Nephron progenitor cell (in vitro differentiated cells): ENCODE data around the gene ANXA2.
"Not testable (repeated sequence)": the region's sequence is repeated elsewhere in the genome, so short reads cannot be mapped to it uniquely, and the experiment has no call there.

Source experiments
- DNase-seq: peaks from one replicate; pipeline ENCODE4 v3.0.0; 2021
- H3K27ac Mint-ChIP-seq: 2 replicates; pipeline ENCODE4 v1.8.0; 2021; ENCODE audit warnings: mild to moderate bottlenecking, moderate library complexity, mixed read lengths
- H3K27me3 Mint-ChIP-seq: 2 replicates; pipeline ENCODE4 v1.8.0; 2021; ENCODE audit warnings: mild to moderate bottlenecking, low read depth, mixed read lengths; ENCODE audit not compliant: poor library complexity
- H3K36me3 Mint-ChIP-seq: 2 replicates; pipeline ENCODE4 v1.8.0; 2021; ENCODE audit warnings: low read depth, mixed read lengths
- H3K4me1 Mint-ChIP-seq: 2 replicates; pipeline ENCODE4 v1.8.0; 2021; ENCODE audit warnings: mixed read lengths
- H3K4me3 Mint-ChIP-seq: 2 replicates; pipeline ENCODE4 v1.8.0; 2021; ENCODE audit warnings: mild to moderate bottlenecking, moderate library complexity, mixed read lengths
- H3K9me3 Mint-ChIP-seq: 2 replicates; pipeline ENCODE4 v1.8.0; 2021; ENCODE audit warnings: mild to moderate bottlenecking, moderate library complexity, mixed read lengths
- TF ChIP-seq, protein P1 (sequence below): fragments of 200-600 bp; sonication (generic); IDR thresholded peaks from 2 replicates; pipeline ENCODE4 v1.5.0; 2021; ENCODE audit warnings: antibody characterized with exemption

ANXA2 gene

DNA sequence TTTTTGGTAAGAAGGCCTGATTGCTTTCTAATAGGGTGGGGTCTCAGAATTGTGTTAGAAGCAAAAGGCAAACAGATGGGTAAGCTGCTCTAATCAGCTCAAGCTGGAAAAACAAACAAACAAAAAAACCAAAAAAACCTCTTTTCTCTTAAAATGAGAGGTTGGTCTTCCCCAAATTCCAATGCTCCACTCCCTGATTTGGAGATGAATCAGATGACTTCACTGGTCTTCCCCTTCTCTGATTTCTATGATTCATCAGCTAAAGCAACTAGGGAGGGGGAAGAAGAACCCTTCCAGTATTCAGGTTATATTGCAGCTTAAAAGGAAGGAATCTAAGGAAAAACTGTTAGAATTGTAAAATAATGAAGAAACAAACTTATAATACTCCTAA is 9.6 kb upstream of the ANXA2 start:
- TF ChIP-seq, protein P1, sequence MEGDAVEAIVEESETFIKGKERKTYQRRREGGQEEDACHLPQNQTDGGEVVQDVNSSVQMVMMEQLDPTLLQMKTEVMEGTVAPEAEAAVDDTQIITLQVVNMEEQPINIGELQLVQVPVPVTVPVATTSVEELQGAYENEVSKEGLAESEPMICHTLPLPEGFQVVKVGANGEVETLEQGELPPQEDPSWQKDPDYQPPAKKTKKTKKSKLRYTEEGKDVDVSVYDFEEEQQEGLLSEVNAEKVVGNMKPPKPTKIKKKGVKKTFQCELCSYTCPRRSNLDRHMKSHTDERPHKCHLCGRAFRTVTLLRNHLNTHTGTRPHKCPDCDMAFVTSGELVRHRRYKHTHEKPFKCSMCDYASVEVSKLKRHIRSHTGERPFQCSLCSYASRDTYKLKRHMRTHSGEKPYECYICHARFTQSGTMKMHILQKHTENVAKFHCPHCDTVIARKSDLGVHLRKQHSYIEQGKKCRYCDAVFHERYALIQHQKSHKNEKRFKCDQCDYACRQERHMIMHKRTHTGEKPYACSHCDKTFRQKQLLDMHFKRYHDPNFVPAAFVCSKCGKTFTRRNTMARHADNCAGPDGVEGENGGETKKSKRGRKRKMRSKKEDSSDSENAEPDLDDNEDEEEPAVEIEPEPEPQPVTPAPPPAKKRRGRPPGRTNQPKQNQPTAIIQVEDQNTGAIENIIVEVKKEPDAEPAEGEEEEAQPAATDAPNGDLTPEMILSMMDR, result no peak
- no peaks in the 10 kb centered on the region for H3K36me3 Mint-ChIP-seq
- DNase-seq, result no peak
- no peak overlapping the region for H3K4me3 Mint-ChIP-seq
- H3K27ac Mint-ChIP-seq, result peak overlapping the region; percentile 51
- no peaks in the 10 kb centered on the region for H3K9me3 Mint-ChIP-seq
- peaks cover 28% of the 10 kb centered on the region for H3K4me1 Mint-ChIP-seq
- peaks cover 3% of the 10 kb centered on the region for H3K27me3 Mint-ChIP-seq

DNA sequence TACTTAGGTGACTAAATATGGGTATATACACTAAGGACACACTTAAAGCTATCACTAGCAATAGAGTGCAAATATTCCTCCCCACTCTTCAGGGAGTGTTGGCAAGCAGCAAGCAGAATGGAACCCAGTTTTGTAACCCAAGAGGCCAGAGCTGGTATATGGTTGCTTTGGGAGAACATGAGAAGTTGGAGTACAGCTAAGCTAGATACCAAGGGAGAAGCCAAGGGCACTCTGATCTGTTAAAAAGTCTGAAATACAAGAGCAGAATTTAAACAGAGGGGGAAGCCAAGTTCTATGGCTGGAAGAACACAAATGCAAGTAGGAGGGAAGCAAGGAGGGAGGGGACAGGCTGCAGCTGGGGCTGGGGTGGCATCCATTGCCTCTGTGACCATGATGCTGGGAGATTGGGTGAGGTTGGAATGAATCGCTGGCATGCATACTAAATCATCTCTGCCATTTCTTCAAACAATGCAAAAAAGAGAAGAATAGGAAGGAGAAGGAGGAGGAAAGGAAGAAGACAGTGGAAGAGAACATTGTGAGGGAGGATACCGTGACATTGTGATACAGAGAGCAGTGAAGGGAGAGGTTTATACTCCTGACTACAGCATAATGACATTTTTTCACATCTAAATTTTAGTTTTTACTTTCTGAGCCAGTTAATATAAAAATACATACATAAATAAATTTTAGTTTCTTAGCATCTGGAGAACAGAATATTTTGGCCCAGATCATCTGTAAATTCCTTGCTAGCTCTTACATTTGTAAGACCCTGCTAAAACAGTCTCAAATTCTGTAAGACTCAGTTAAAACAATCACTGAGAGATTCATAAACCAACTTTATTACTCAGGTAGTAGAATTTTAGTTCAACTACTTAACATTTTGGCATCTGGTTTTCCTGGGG is 9.0 kb upstream of the ANXA2 start:
- Mint-ChIP-seq H3K36me3 (no peaks in the 10 kb centered on the region), H3K27me3 (peaks cover 3% of the 10 kb centered on the region), H3K4me3 (no peak overlapping the region), H3K4me1 (peaks cover 32% of the 10 kb centered on the region), H3K9me3 (no peaks in the 10 kb centered on the region), H3K27ac (peak overlapping the region; percentile 58)
- no peak for DNase-seq
- TF ChIP-seq, protein P1, result no peak

DNA sequence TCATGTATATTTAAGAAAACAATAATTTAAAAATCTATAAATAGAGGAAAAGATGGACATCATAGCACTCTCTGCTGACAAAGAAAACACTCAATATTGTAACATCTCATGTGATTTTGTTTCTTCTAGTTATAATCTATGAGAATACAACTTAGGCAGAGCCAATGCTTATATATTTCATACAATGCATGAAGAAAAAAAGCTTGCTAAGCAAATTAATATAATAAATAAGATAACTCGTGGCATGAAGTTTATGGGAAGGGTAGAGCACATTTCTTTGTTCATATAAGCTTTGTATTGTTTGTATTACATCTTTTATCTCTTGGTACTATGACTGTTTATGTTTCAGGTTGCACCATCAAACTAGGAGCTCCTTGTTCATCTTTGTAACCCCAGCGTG is 7.6 kb upstream of the ANXA2 start:
- H3K27ac Mint-ChIP-seq, result no peak overlapping the region
- TF ChIP-seq, protein P1, result no peak
- no peaks in the 10 kb centered on the region for H3K36me3 Mint-ChIP-seq
- no peak for DNase-seq
- no peak overlapping the region for H3K4me3 Mint-ChIP-seq
- no peaks in the 10 kb centered on the region for H3K9me3 Mint-ChIP-seq
- H3K4me1 Mint-ChIP-seq, result peaks cover 33% of the 10 kb centered on the region
- peaks cover 3% of the 10 kb centered on the region for H3K27me3 Mint-ChIP-seq

DNA sequence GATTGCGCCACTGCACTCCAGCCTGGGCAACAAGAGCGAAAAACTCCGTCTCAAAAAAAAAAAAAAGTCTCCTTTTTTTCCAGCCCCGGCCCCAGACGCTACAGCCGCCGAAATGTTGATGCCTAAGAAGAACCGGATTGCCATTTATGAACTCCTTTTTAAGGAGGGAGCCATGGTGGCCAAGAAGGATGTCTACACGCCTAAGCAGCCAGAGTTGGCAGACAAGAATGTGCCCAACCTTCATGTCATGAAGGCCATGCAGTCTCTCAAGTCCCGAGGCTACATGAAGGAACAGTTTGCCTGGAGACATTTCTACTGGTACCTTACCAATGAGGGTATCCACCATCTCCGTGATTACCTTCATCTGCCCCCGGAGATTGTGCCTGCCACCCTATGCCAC is 6.6 kb upstream of the ANXA2 start:
- not testable (repeated sequence) for H3K9me3 Mint-ChIP-seq, H3K27me3 Mint-ChIP-seq, H3K27ac Mint-ChIP-seq, H3K4me3 Mint-ChIP-seq, H3K36me3 Mint-ChIP-seq, DNase-seq
- peaks cover 36% of the 10 kb centered on the region for H3K4me1 Mint-ChIP-seq

DNA sequence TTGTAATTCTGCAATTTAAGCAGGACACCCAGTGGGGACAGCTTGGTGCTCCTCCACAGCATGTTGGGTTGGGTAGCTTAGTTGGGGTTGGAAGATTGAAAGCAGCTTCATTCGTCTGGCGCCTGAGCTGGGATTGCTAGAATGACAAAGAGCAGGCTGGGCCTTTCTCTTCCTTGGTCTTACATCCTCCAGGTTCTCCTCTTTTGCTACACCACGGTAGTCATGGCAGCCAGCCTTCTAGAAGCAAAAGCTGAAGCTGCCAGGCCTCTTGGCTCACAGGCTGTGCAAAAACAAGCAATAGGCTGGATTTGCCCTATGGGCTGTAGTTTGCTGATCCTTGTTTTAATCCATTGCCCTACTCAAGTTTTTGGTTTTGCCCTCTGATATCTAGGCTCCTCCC is 3.2 kb upstream of the ANXA2 start:
- H3K27me3 Mint-ChIP-seq, result peaks cover 10% of the 10 kb centered on the region
- H3K36me3 Mint-ChIP-seq, result no peaks in the 10 kb centered on the region
- H3K4me1 Mint-ChIP-seq, result peaks cover 43% of the 10 kb centered on the region
- H3K27ac Mint-ChIP-seq, result no peak overlapping the region
- no peak overlapping the region for H3K4me3 Mint-ChIP-seq
- no peak for DNase-seq
- H3K9me3 Mint-ChIP-seq, result no peaks in the 10 kb centered on the region
- TF ChIP-seq, protein P1, result no peak

DNA sequence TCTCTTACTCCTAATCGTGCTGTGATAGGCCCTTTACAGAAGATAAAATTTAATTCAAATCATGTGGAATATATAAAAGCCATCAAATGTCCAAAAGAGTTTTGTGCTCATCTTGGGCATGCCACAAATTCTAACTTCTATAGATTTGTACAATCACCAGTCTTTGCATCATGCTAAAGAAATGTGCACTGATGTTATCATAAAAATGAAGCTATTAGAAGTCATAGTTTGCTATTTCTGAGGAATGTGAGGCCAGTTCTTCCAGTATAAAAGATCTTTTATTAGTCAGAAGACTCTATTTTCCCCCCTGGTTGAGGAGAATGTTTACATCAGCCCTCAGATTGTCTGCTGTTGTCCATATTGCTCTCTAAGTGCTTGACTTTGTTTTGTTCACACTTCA is 2.1 kb upstream of the ANXA2 start:
- TF ChIP-seq, protein P1, result no peak
- Mint-ChIP-seq H3K4me1 (peaks cover 52% of the 10 kb centered on the region), H3K4me3 (no peak overlapping the region), H3K27me3 (peaks cover 10% of the 10 kb centered on the region), H3K36me3 (no peaks in the 10 kb centered on the region), H3K9me3 (no peaks in the 10 kb centered on the region), H3K27ac (no peak overlapping the region)
- no peak for DNase-seq
